Endothelial cell of umbilical vein (primary cell): ENCODE results near the gene RAB24. TPM values are rescaled to one million over a fixed set of nuclear protein-coding genes. Genes with fewer than 3 reads are reported as not detected.
A peak's percentile ranks its signal among the peaks of the same experiment; 100 is the strongest.

Experiments used
- BruUV-seq: library from RNA; stranded (reverse); fragments of 400-500 nt; replicated peaks from 2 replicates; lab custom pipeline; 2021; lab: Mats Ljungman, UMichigan
- CTCF ChIA-PET: fragments of 300-600, 350-600 bp; sonication (Branson Sonifier 250); formaldehyde crosslinking; loops from one replicate; lab custom pipeline; 2021; ENCODE audit warnings: antibody characterized with exemption, inconsistent platforms; lab: Charles Lee
- POLR2A ChIA-PET: fragments of 300-600, 350-600 bp; sonication (Branson Sonifier 250); formaldehyde crosslinking; loops from one replicate; lab custom pipeline; 2021; ENCODE audit warnings: antibody characterized with exemption, inconsistent platforms; lab: Charles Lee
- DNase-seq: peaks from one replicate; pipeline ENCODE4 v3.0.0-alpha.2; 2011; ENCODE audit warnings: low read depth, low spot score
- FAIRE-seq: peaks from 2 replicates; lab custom pipeline; 2011; peaks lifted over from hg19 to GRCh38; lab: Jason Lieb, UNC
- H2AFZ ChIP-seq: 2 replicates; pipeline ENCODE4 v1.6.0; 2012; ENCODE audit warnings: low read depth, low read length, control low read depth, inconsistent platforms
- H3K27ac ChIP-seq: 2 replicates; pipeline ENCODE4 v1.5.1; 2011; ENCODE audit warnings: low read depth, mild to moderate bottlenecking, control low read depth, low read length, moderate library complexity; ENCODE audit not compliant: insufficient read depth
- H3K27me3 ChIP-seq, 2 experiments: 2 replicates each; pipeline versions ENCODE4 v1.6.0 to v1.6.1; 2011; ENCODE audit warnings: low read length in 2 of 2, mixed read lengths in 1 of 2; ENCODE audit not compliant: control insufficient read depth in 2 of 2, insufficient read depth in 2 of 2
- H3K36me3 ChIP-seq, 2 experiments: 2 replicates in 1 of 2; 3 replicates in 1 of 2; pipeline ENCODE4 v1.5.1; 2011; ENCODE audit warnings: low read length in 2 of 2, mild to moderate bottlenecking in 1 of 2, moderate library complexity in 1 of 2; ENCODE audit not compliant: control insufficient read depth in 2 of 2, insufficient read depth in 2 of 2; ENCODE audit errors: extremely low read depth in 1 of 2
- H3K4me1 ChIP-seq: 3 replicates; pipeline ENCODE4 v1.5.1; 2011; ENCODE audit warnings: mild to moderate bottlenecking, low read length; ENCODE audit not compliant: control insufficient read depth, insufficient read depth; ENCODE audit errors: extremely low read depth
- H3K4me2 ChIP-seq: 2 replicates; pipeline ENCODE4 v1.6.1; 2011; ENCODE audit warnings: low read length, control low read depth, mixed read lengths; ENCODE audit not compliant: insufficient read depth
- H3K4me3 ChIP-seq, 3 experiments: fragments of 200-600 bp in 1 of 3; sonication (generic), shearing (Covaris generic) in 1 of 3; replicated peaks in 1 of 3; 2 replicates each; pipeline ENCODE4 v1.5.1; 2011 to 2016; ENCODE audit warnings: control low read depth in 3 of 3, low read length in 3 of 3, mild to moderate bottlenecking in 2 of 3, inconsistent platforms in 1 of 3, low read depth in 1 of 3, moderate library complexity in 1 of 3; ENCODE audit not compliant: insufficient read depth in 1 of 3
- H3K79me2 ChIP-seq: 2 replicates; pipeline ENCODE4 v1.6.0; 2012; ENCODE audit warnings: low read length, inconsistent platforms; ENCODE audit not compliant: control insufficient read depth, insufficient read depth
- H3K9ac ChIP-seq: replicated peaks from 2 replicates; pipeline ENCODE3; 2011; ENCODE audit warnings: low read length, control low read depth; ENCODE audit not compliant: insufficient read depth; ENCODE audit errors: extremely low read depth
- H3K9me1 ChIP-seq: replicated peaks from 3 replicates; pipeline ENCODE4 v1.6.0; 2011; ENCODE audit warnings: mild to moderate bottlenecking, low read length; ENCODE audit not compliant: control insufficient read depth, insufficient read depth; ENCODE audit errors: extremely low read depth
- H3K9me3 ChIP-seq: replicated peaks from 2 replicates; pipeline ENCODE4 v1.5.1; 2012; ENCODE audit warnings: low read length, inconsistent platforms; ENCODE audit not compliant: control insufficient read depth, insufficient read depth
- H4K20me1 ChIP-seq: replicated peaks from 2 replicates; pipeline ENCODE3; 2011; ENCODE audit warnings: mild to moderate bottlenecking, low read length; ENCODE audit not compliant: control insufficient read depth, insufficient read depth; ENCODE audit errors: extremely low read depth
- EZH2 ChIP-seq: IDR thresholded peaks from 2 replicates; pipeline ENCODE4 v1.6.1; 2012; ENCODE audit warnings: borderline replicate concordance, low read depth, mild to moderate bottlenecking, moderate library complexity, low read length, inconsistent platforms; ENCODE audit not compliant: severe bottlenecking
- FOS ChIP-seq: IDR thresholded peaks from 2 replicates; pipeline ENCODE4 v1.6.1; 2011; ENCODE audit warnings: mild to moderate bottlenecking, low read length, moderate library complexity, borderline replicate concordance; ENCODE audit not compliant: insufficient read depth
- GATA2 ChIP-seq: IDR thresholded peaks from 2 replicates; pipeline ENCODE4 v1.7.0; 2011; ENCODE audit warnings: low read depth, mild to moderate bottlenecking, moderate library complexity, mixed read lengths, low read length; ENCODE audit not compliant: insufficient read length, insufficient read depth
- JUN ChIP-seq: IDR thresholded peaks from 2 replicates; pipeline ENCODE4 v1.6.1; 2011; ENCODE audit warnings: borderline replicate concordance, low read depth; ENCODE audit not compliant: insufficient read length, insufficient read depth
- MAX ChIP-seq: IDR thresholded peaks from 2 replicates; pipeline ENCODE4 v1.6.1; 2011; ENCODE audit not compliant: insufficient read depth, insufficient read length
- MYC ChIP-seq: IDR thresholded peaks from one replicate; pipeline ENCODE4 v1.6.1; 2011; ENCODE audit warnings: mild to moderate bottlenecking, low read depth, low read length
- POLR2A ChIP-seq: IDR thresholded peaks from 2 replicates; pipeline ENCODE4 v1.6.1; 2012; ENCODE audit warnings: low read depth, mild to moderate bottlenecking, control low read depth, low read length
- POLR2AphosphoS5 ChIP-seq: IDR thresholded peaks from 2 replicates; pipeline ENCODE4 v1.6.1; 2012; ENCODE audit warnings: low read depth, mild to moderate bottlenecking, control low read depth, low read length, moderate library complexity; ENCODE audit not compliant: insufficient read depth
- dilution Hi-C: fragments of 300-500 bp; cut with MboI; formaldehyde crosslinking; loops from one replicate; pipeline ENCODE4 v1.15.0; 2019; ENCODE audit warnings: low sequenced_read_pairs; ENCODE audit not compliant: extremely low pct_ligation_motif_present
- intact Hi-C: fragments of 100-400 bp; cut with micrococcal nuclease; formaldehyde crosslinking; loops from one replicate; pipeline ENCODE4 v1.10.0; 2022
- polyA plus RNA-seq, 4 experiments: library from polyadenylated mRNA; depleted of rRNA in 3 of 4; stranded (reverse) in 3 of 4; unstranded in 1 of 4; fragments of >200 nt; gene quantifications; 2 replicates each; pipeline versions ENCODE4 v1.2.1 to v1.2.3, GENCODE V29; 2011 to 2012; ENCODE audit warnings: missing spikeins in 1 of 4
- total RNA-seq: library from RNA; stranded (reverse); gene quantifications from 2 replicates; pipeline ENCODE4 v1.2.3, GENCODE V29; 2021
- TF ChIP-seq, protein P1 (sequence below), 2 donors: IDR thresholded peaks; 1 replicate in 1 of 2; 2 replicates in 1 of 2; pipeline ENCODE4 v1.5.1; 2011; ENCODE audit warnings: low read length in 2 of 2, mild to moderate bottlenecking in 2 of 2, moderate library complexity in 2 of 2, control low read depth in 1 of 2, inconsistent platforms in 1 of 2, low read depth in 1 of 2; ENCODE audit not compliant: insufficient read depth in 1 of 2; ENCODE audit errors: extremely low read depth in 1 of 2

RAB24 gene
- total and polyA plus RNA-seq, 2 donors (not counting 3 experiments of a cell fraction or from before 2014, with no cell fraction given) = 20.7 to 44.0 TPM

DNA sequence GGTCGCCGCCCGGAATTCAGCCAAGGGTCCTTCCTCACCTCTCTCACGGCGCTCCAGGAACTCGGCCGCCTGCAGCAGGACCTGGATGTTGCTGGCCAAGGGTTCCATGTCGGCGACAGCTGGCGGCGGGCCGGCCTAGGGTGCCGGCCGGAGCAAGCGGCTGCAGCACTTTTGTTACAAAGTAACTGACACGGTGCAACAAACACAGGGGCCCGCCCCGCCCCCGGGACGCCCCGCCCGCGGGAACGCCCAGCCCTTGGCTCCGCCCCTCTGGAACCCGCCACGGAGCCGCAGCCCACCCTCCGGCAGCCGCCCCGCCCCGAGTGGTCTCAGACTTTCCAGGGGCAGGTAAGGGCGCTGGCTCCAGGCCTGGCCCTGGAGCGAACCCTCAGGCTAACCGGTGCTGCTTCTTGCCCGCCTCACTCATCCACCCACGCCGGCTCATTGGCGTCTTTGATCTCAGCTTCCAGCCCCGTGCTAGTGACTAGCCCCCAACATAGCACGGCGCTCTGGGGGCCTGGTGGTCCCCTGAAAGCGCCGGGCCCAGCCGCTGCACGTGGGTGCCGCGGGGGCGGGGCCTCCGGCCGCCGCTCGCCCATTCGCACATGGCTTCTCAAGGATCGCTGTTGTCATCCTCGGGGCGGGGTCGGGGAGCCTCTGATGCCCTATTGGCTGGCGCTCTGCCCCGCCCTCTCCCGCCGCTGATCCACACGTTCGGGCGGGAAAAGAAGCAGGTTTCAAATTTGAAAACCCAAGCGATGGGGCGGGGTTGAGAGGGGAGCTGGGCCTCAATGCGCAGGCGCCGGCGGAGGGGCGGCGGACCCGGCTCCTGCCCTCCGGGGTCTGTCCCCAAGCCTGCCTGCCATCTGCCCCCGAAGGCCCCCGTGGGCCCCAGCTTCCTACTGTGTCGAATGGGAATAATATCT, 8.5 kb upstream of the RAB24 start, which contains the start of gene MXD3:
MXD3 (minus strand) TSS at position 176 of the 926 bp plus-strand sequence; CDS start at position 108, 68 bp downstream.
- Histone ChIP-seq H3K36me3 (peaks cover 0 to 6% of the 10 kb centered on the region in 2 experiments), H3K4me2 (peak within 1 kb of the TSS; percentile 76), H3K4me1 (peaks cover 22% of the 10 kb centered on the region), H3K27me3 (no peaks in the 10 kb centered on the region), H3K9ac (peak within 1 kb of the TSS; percentile 73), H3K9me1 (no peaks in the 10 kb centered on the region), H3K27ac (peak within 1 kb of the TSS; percentile 78), H3K9me3 (no peaks in the 10 kb centered on the region), H2AFZ (peak within 1 kb of the TSS; percentile 85), H3K79me2 (peaks cover 10% of the 10 kb centered on the region), H3K4me3 (peak within 1 kb of the TSS; percentile 49 to 64 (median 58)), H4K20me1 (no peaks in the 10 kb centered on the region)
- CTCF ChIA-PET = interaction anchor here (1.0 to 1.9 kb wide), 5 partner anchors 16 to 198 kb away, joined by 4 to 9 read pairs (median 5); no protein-coding TSS in a partner anchor
- dilution Hi-C loops (no loop called here), intact Hi-C loops (loop anchor here (1.0 to 5.0 kb wide), 5 partner anchors 9 to 660 kb away; partner anchors contain the start of genes LMAN2, PRELID1 and RAB24)
- DNase-seq (peak; percentile 92), FAIRE-seq (peak; percentile 96)
- BruUV-seq = no TSS peak
- POLR2A ChIA-PET = no interaction called here
- no peak for TF ChIP-seq JUN
- TF ChIP-seq, protein P1, sequence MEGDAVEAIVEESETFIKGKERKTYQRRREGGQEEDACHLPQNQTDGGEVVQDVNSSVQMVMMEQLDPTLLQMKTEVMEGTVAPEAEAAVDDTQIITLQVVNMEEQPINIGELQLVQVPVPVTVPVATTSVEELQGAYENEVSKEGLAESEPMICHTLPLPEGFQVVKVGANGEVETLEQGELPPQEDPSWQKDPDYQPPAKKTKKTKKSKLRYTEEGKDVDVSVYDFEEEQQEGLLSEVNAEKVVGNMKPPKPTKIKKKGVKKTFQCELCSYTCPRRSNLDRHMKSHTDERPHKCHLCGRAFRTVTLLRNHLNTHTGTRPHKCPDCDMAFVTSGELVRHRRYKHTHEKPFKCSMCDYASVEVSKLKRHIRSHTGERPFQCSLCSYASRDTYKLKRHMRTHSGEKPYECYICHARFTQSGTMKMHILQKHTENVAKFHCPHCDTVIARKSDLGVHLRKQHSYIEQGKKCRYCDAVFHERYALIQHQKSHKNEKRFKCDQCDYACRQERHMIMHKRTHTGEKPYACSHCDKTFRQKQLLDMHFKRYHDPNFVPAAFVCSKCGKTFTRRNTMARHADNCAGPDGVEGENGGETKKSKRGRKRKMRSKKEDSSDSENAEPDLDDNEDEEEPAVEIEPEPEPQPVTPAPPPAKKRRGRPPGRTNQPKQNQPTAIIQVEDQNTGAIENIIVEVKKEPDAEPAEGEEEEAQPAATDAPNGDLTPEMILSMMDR (IDR thresholded peaks at IDR 0.05; ENCODE audit: extremely low read depth in 1 of 2, insufficient read depth in 1 of 2, low read depth in 1 of 2, low read length in 2 of 2) = no peak
- TF ChIP-seq MAX = peak; percentile 94
- TF ChIP-seq POLR2AphosphoS5 = peak; percentile 10
- TF ChIP-seq EZH2 = no peak
- no peak for TF ChIP-seq GATA2
- TF ChIP-seq POLR2A = peak; percentile 63
- TF ChIP-seq FOS = no peak
- no peak for TF ChIP-seq MYC
